IPS-18c (cell line): ENCODE data around the gene FILIP1L.

Experiments
- H3K4me3 ChIP-seq: 2 replicates; pipeline ENCODE4 v1.7.0; 2013; ENCODE audit warnings: low read depth, mild to moderate bottlenecking, low read length, moderate library complexity; ENCODE audit not compliant: insufficient read depth
- H3K9me3 ChIP-seq: one replicate; pipeline ENCODE4 v1.6.1; 2013; ENCODE audit warnings: mild to moderate bottlenecking, low read length, moderate library complexity; ENCODE audit not compliant: control insufficient read depth, insufficient read depth

FILIP1L gene

DNA sequence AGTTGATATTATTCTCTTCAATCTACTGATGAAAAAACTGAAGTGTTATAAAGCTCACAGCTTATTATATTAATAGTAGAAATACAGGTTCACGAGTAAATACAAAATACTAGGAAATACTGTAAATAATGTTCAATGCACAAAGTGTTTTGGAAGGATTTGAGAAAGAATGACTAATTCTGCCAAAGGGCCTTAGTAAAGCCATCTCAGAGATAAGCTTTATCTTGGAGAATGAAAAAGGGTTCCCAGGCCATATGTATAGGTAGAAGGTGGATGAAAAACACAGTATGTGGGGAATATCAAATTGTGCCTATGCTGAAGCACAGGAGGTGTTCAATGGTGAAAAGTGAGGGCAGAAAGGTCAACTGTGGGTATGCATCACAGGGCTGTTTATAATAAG lies 173.1 kb downstream of the FILIP1L start:
- H3K4me3 ChIP-seq: no peak overlapping the region
- no peaks in the 10 kb centered on the region for H3K9me3 ChIP-seq

- no peaks in the 10 kb centered on the region for H3K9me3 ChIP-seq
- no peak overlapping the region for H3K4me3 ChIP-seq
These were observed 174.0 kb downstream of the FILIP1L start for GRCh38 chr3:99940350-99940749.

DNA sequence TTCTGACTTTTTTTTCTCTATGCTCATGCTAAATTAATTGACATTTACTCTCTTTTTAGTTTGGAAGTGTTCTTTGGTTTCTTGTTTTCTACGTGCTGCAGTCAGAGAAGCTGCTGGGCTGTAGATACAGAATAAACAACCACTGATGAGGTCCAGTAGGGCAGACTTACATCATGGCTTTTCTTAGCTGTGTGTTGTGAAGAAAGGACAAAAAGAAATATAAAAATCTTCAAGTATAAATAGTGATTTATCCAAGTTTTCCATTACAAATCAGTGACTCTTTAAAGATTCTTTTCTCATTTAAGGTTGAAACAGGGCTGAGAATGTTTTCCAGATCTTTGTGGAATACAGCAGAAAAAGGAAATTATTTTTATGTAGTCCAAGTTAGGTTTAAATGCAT lies 174.4 kb downstream of the FILIP1L start:
- Histone ChIP-seq H3K9me3 (no peaks in the 10 kb centered on the region), H3K4me3 (no peak overlapping the region)

GRCh38 chr3:99938270-99938911 lies 175.9 kb downstream of the FILIP1L start:
- H3K4me3 ChIP-seq: no peak overlapping the region
- no peaks in the 10 kb centered on the region for H3K9me3 ChIP-seq

DNA sequence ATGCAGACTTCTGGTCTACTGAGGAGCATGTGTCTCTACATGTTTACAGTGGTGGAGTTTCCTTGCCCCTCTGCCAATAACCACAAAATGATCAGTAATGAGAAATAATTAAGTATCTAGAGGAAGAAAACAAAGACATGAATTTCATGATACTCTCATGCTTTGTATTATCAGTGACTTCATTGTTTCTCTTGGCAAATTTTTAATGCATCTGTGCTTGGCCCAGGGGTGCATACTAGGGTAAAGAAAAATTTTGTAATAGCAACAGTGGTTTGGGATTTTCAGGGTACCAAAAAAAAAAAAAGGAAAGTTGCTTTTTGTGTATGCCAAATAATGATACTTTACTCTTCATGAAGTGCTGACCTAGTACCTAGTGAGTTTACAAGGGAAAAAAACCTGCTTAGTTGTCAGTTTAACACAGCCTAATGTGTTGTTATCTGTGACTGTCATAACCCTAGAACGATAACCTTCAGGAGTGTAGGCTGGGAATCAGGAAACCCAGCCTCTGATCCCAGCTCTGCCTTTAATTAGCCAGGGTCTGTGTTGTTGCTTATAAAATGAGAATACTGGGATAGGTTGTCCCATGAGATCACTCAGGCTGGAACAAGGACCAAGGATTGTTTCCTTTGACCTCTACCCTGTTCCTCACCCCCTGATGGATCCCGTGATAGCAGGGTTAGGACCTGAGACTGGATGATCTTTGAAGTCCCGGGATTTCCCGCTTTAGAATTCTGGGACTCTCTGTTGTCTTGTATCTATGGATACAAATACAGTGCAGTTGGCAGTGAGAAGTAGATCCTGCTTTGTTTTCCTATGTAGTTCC lies 179.1 kb downstream of the FILIP1L start:
- Histone ChIP-seq H3K9me3 (no peaks in the 10 kb centered on the region), H3K4me3 (no peak overlapping the region)

DNA sequence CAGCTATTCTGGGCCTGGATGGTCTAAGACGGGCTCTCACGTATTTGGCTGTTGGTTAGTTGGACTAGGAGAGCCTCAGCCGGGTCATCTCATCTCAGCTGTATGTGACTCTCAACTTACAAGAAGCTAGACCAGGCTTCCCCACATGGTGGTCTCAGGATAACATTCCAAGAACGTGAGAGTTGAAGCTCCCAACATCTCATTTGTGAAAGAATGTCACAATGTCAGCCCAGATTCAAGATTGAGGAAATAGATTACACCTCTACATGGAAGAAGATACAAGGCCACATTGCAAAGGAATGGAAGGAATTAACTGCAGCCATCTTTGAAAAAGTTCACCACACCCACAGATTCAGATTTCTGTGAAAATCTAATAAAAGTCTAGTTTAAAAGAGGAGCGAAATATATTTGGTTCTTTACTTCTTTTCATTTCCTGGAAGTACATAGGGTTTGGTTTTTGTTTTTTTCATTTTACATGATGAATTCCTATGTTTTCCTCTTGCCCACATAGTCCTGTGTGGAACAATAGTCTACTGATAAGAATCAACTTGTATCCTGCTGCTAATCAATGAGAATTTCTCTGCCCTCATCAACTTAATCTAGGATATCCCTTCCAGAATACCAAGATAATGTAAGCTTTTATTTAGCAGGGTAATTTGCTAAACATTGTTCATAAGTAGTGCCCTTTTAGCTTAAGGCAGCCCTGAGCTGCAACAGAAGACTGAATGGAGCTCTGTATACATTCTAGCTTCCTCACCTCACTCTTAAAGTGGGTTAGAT lies 180.1 kb downstream of the FILIP1L start:
- no peak overlapping the region for H3K4me3 ChIP-seq
- H3K9me3 ChIP-seq: no peaks in the 10 kb centered on the region

- Histone ChIP-seq H3K9me3 (no peaks in the 10 kb centered on the region), H3K4me3 (no peak overlapping the region)
These were observed 183.2 kb downstream of the FILIP1L start for GRCh38 chr3:99931059-99931458.

DNA sequence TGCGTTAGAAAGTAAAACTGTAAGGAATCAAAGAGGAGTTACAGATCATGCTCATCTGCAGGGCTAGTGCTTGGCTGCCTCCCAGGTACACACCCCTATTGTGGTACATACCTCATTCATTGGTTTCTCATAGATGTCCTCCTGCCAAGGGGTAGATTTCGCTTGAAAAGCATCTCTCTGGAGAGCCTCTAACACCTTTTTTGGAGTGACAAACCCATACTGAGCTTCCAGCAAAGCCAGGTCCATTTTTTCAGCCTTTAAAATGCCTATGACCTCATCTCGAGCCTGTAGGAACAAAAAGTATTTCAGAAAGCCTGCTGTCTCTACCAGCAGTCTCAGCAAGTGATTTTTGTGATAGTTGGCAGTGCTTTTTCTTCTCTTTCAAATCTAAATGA lies 184.6 kb downstream of the FILIP1L start:
- no peak overlapping the region for H3K4me3 ChIP-seq
- H3K9me3 ChIP-seq: no peaks in the 10 kb centered on the region

- Histone ChIP-seq H3K9me3 (no peaks in the 10 kb centered on the region), H3K4me3 (no peak overlapping the region)
These were observed 185.2 kb downstream of the FILIP1L start for GRCh38 chr3:99928771-99929744.

DNA sequence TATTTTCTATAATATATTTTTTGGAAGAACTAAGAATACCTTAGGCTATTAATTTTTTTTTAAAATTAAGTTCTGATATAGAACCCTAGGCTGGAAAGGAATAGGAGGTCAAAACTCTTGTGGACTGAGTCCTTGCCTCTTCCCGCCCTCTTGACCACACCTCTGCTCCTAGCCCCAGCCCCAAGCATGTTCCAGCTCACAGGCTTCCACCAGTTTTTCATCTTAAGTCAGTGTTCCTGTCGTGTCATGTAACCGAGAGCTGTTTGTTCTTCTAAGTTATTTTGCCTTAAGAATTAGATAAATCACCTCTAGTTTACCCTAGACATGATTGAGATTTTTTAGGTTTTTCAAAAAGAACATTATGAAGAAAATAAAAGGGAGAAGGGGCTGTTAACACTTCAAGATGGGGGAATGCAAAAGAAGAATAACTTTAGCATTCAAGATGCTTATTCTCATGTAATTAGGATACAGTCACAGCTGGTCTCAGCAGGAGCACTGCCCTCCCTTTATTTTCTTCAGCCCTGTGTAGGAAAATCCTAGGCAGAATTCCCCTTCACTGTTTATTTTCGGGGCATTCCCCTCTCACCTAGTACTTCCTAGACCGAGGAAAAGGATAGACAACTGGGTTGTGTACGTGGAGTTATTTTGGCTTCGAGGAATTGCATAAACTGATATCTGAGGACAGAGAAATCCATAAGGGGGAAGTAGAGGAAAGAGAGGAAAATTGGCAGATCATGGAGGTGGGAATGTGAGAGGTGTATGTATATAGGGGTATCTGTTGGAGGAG lies 186.4 kb downstream of the FILIP1L start:
- H3K4me3 ChIP-seq: no peak overlapping the region

GRCh38 chr3:99925584-99926230 lies 188.6 kb downstream of the FILIP1L start:
- no peaks in the 10 kb centered on the region for H3K9me3 ChIP-seq
- H3K4me3 ChIP-seq: no peak overlapping the region

More for the DNA sequence above, 186.4 kb downstream of the FILIP1L start:
- H3K9me3 ChIP-seq: no peaks in the 10 kb centered on the region

- no peaks in the 10 kb centered on the region for H3K9me3 ChIP-seq
- no peak overlapping the region for H3K4me3 ChIP-seq
These were observed 190.4 kb downstream of the FILIP1L start for GRCh38 chr3:99923873-99924272.

- no peak overlapping the region for H3K4me3 ChIP-seq
- H3K9me3 ChIP-seq: no peaks in the 10 kb centered on the region
These were observed 192.3 kb downstream of the FILIP1L start for GRCh38 chr3:99921986-99922385.

DNA sequence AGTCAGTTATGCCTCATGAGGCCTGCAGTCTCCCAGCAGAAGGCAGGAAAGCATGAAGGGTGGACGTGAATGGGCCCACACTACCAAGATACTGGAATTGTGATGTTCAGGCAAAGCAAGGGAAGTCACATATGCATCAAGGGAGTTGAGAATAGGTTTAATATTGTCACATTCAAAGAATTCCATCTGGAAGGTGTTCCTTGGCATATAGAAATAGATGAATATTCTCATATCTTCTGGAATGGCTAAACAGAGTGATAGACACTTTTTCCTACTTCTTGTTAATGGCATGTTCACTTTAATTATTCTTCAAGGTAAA lies 193.0 kb downstream of the FILIP1L start:
- no peaks in the 10 kb centered on the region for H3K9me3 ChIP-seq
- no peak overlapping the region for H3K4me3 ChIP-seq

DNA sequence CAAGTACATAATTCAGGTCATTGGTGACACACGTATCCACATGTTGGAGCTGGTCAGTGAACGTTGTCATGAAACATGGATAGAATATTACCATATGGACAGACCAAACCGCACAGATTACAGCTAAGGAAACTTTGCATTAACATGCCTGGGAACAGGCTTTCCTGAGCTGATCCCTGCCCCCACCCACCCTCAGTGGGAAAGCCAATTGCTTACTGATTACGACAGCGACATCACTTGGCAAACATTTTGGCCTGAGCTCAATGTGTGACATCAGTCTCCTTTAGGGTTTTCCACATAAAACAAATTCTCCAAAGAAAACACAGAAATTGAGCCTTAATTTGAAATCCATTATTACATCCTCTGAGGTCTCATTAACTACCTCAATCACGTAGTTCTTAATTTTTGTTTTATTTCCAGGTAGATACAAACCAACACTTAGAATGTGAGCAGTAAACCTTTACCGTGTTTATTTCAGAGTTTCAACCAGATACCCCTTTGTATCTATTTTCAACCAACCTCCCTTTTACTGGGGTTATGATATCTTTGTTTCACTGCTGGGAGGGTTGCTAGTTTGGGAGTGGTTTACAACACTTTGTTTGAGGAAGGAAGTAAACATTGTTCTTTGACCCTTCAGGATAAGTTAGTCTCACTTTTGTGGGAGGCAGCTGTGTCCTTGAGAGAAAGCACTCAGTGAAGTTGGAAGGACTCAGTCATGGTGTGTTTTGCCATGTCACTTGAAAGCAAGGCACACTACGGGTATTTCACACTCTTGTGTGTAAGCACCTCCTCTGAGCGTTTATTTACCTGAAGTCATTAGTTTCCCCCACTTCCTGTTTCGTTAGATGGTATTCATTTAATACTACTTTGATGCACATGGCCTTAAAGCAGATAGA lies 193.6 kb downstream of the FILIP1L start:
- H3K9me3 ChIP-seq: no peaks in the 10 kb centered on the region
- no peak overlapping the region for H3K4me3 ChIP-seq
